ENCODE measurements around the gene F13A1. TPM values are rescaled to one million over a fixed set of nuclear protein-coding genes. Genes with fewer than 3 reads are reported as not detected.

The F13A1 gene
- total RNA-seq, 2 donors from 2014 or later = 8.5 to 305 TPM

DNA sequence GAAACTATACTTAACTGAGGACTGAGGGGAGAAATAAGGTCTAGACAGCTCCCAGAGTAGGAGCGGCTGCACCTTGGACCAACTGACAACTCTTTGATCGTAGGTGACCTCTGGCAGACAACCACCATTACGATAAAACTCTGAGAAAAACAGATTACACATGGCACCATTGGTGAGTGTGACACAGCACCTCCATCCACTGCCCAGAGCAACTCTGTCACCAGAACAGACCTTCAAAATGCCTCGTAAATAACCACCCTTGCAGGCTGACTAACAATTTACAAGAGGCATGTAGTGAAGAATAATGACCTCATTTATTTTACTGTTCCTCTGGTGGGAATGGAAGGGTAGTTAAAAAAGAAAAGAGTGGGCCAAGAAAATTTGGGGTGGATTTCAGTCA lies 64.2 kb downstream of the F13A1 start:
- Mint-ChIP-seq H3K27ac (no peak overlapping the region), H3K4me1 (no peaks in the 10 kb centered on the region), H3K4me3 (no peak overlapping the region), H3K36me3 (ENCODE audit: low read depth) (no peaks in the 10 kb centered on the region), H3K27me3 (peaks cover 18% of the 10 kb centered on the region)
- H3K9me3 ChIP-seq (ENCODE audit: control insufficient read depth, low read length, poor library complexity, severe bottlenecking) = no peaks in the 10 kb centered on the region
- ATAC-seq (no peak), DNase-seq (no peak)

DNA sequence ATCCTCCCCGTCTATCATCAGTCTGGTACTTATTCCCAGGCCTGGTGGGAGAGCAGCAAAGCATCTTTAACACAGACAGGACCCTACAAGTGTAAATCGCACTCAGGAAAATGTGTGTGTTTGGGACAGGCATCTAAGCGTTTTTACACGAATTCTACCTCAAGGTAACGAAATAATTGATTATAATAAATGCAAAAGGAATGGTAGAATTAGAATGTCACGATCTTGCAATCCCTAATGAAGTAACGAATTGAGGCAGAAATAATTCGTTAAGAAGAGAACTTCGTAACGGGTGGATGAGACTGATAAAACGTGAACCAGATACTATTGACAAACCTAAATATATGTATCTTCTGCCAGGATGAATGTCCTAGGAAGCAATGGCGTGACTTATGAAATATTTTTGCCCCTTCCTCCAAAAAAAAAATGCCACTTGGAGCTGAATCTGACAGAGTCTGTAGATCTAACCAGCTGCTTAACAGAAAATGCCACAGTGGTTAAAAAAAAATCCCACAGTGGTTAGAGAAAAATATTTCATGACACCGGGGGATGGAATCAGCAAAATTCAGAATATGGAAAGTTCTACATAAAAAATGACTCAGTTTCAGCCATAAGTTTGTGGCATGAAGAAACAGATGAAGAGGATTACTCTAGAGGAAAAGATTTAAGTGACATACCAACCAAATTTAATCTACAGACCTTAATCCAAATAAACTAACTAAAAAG lies 68.7 kb downstream of the F13A1 start:
- DNase-seq (no peak), ATAC-seq (no peak)
- H3K36me3 Mint-ChIP-seq (ENCODE audit: low read depth) = no peaks in the 10 kb centered on the region
- H3K9me3 ChIP-seq (ENCODE audit: control insufficient read depth, low read length, poor library complexity, severe bottlenecking) = no peaks in the 10 kb centered on the region
- H3K4me3 Mint-ChIP-seq = no peak overlapping the region
- peaks cover 56% of the 10 kb centered on the region for H3K27me3 Mint-ChIP-seq
- H3K4me1 Mint-ChIP-seq = no peaks in the 10 kb centered on the region
- no peak overlapping the region for H3K27ac Mint-ChIP-seq

DNA sequence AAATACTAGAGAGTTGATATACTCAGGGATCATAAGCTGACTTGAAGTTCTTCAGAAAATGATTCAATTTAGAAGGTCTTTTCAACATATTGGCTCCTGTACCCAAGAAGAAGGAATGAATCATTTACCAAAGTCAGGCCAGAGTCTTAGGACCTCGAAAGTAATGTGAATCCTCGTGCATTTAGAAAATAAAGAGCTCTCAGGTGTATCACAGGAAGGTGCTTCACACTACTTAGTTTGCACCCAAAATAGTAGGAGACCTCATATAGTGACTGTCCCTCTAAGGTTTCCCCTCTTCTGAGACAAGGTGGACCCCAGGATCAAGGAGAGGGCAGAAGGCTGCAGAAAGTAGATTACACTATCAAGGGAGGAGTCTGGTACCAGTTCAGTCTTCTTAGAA lies 71.8 kb downstream of the F13A1 start:
- DNase-seq (no peak), ATAC-seq (no peak)
- Mint-ChIP-seq H3K27me3 (peaks cover 71% of the 10 kb centered on the region), H3K4me1 (no peaks in the 10 kb centered on the region), H3K4me3 (no peak overlapping the region), H3K27ac (no peak overlapping the region), H3K36me3 (ENCODE audit: low read depth) (no peaks in the 10 kb centered on the region)
- H3K9me3 ChIP-seq (ENCODE audit: control insufficient read depth, low read length, poor library complexity, severe bottlenecking) = no peaks in the 10 kb centered on the region

DNA sequence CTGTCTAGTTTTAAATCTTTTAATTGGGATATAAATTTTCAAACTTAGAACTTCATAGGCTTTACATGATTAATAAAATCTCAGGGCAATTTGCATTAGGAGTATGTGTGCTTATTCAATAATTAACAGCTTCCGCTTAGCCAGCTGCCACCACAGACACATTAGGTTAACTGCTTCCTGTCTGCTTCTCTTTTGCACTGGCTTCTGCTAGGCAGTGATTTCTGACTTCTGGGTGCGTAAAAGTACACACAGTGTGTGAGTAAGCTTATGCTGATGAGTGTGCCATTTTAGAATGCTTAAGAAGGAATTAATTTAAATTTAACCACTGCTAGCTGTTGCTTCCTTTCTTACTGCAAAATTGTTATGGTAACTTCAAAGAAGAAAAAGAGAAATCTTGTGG lies 73.9 kb downstream of the F13A1 start:
- Mint-ChIP-seq H3K27ac (no peak overlapping the region), H3K27me3 (peaks cover 68% of the 10 kb centered on the region), H3K36me3 (ENCODE audit: low read depth) (no peaks in the 10 kb centered on the region), H3K4me1 (no peaks in the 10 kb centered on the region), H3K4me3 (no peak overlapping the region)
- H3K9me3 ChIP-seq (ENCODE audit: control insufficient read depth, low read length, poor library complexity, severe bottlenecking) = no peaks in the 10 kb centered on the region
- ATAC-seq = no peak
- no peak for DNase-seq

DNA sequence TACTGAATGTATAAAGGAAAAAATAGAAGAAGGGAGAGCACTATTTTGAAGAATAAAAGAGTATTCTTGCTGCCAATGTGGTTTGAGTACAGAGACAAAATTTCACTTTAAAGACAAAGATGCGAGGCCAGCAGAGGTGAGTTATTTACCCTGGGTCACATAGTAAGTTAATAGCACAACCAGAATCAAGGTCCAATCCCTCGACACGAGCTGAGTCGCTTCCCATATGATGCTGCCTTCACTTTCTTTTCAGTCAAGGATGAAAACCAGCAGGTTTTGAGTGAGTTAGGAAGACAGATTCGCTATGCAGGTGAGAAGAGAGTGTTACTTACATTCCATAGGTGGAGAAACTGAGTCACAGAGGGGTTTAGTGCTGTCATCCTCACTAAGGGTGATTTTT lies 75.8 kb downstream of the F13A1 start:
- no peaks in the 10 kb centered on the region for H3K4me1 Mint-ChIP-seq
- peaks cover 58% of the 10 kb centered on the region for H3K27me3 Mint-ChIP-seq
- H3K36me3 Mint-ChIP-seq (ENCODE audit: low read depth) = no peaks in the 10 kb centered on the region
- no peak overlapping the region for H3K27ac Mint-ChIP-seq
- no peak for DNase-seq
- ATAC-seq = no peak
- H3K9me3 ChIP-seq (ENCODE audit: control insufficient read depth, low read length, poor library complexity, severe bottlenecking) = no peaks in the 10 kb centered on the region
- H3K4me3 Mint-ChIP-seq = no peak overlapping the region

DNA sequence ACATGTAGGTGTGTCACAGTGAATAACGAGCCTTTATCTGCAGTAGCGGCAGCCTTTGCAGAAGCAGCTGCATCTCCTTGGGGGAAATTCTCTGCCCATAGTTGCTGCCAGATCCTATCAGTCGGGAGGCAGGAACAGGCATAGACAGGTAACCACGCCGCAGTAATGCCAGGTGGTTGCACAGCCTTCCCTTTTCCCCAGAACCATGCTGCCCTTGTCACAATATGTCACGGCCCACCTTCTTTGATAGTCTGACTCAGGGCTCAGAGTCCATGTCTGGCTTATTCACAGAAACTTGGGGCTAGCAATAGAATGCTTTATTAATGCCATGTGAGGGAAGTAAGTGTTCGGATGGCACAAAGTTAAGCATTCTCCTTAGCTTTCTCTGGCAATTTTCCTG lies 76.6 kb downstream of the F13A1 start:
- Mint-ChIP-seq H3K4me1 (no peaks in the 10 kb centered on the region), H3K27ac (no peak overlapping the region), H3K36me3 (ENCODE audit: low read depth) (no peaks in the 10 kb centered on the region), H3K27me3 (peaks cover 53% of the 10 kb centered on the region), H3K4me3 (no peak overlapping the region)
- H3K9me3 ChIP-seq (ENCODE audit: control insufficient read depth, low read length, poor library complexity, severe bottlenecking) = no peaks in the 10 kb centered on the region
- DNase-seq = no peak
- no peak for ATAC-seq

DNA sequence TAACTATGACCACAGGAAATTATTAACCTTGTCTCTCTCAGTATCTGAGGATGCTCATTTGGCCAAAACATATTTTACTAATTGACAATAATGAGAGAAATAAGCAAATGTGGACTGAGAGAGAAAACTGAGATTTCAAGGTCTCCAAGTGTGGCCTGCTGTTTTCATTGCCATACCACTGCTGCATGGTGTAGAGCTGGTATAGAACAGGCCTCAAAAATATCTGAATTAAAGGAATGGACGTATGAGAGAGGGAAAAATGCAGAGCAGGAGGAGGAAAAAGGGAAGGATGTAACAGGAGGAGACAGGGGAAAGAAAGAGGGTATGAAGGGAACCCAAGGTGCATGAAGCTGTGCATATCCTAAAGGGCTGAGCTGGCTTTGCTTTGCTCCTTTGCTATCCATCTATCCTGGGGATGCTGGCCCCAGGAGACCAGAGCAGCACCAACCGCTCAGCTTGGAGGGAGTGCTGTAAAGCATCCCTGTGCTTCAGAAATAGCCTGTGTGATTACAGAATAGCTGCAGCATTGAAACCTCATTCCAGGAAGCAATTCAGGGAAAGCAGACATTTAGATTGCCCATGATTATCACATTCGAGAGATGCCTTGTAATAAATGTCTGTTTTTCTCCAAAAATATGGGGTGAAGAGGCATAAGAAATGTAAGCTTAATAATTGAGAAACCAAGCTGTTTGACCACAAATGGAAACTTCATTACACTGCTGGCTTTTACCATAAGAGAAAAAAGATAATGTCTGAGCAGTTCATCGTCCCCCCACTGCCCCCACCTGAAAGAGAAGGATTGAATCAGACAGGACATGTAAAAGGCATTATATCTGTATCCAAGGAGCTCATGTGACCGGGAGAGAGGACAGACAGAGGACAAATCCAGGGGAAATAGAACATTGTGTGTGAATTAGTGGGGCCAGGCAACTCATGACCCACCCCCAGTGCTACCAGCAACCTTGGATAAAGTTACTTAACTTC lies 80.6 kb downstream of the F13A1 start:
- Mint-ChIP-seq H3K27me3 (peaks cover 36% of the 10 kb centered on the region), H3K4me1 (no peaks in the 10 kb centered on the region), H3K4me3 (no peak overlapping the region), H3K27ac (no peak overlapping the region), H3K36me3 (ENCODE audit: low read depth) (no peaks in the 10 kb centered on the region)
- DNase-seq = no peak
- ATAC-seq = no peak
- H3K9me3 ChIP-seq (ENCODE audit: control insufficient read depth, low read length, poor library complexity, severe bottlenecking) = no peaks in the 10 kb centered on the region

DNA sequence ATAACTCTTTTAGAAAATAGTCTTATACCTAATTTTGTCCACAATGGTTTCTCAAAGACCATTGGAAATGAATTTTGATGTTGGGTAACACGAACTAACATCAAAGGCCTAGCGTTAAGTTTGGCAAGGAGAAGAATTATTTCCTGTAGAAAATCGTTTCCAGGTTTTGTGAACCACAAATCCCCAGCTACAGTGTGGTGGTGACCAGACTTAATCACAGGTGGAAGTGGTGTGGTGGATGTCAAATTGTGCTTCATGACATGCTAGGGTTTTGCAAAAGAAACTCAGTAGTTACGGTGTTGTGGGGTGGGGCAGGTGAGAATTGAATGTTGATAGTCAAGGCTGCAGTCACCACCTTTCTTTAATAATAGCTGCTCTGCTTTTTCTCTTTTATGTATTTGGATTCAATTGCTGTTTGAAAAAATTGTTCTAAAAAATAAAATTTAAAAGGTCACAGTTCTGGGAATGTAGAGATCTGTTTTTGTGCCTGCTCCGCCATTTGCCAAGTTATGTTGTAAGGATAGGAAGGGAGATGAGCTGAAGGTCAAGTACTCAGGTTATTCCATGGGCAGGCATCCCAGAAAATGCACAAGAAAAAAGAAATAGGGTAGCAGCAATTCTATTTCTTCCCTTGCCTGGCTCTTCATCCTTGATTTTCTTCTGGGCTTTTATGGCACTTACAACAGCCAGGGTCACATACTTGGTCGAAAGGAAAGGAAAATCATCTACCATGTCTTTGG lies 83.6 kb downstream of the F13A1 start:
- Mint-ChIP-seq H3K4me1 (no peaks in the 10 kb centered on the region), H3K4me3 (no peak overlapping the region), H3K27me3 (peaks cover 33% of the 10 kb centered on the region), H3K27ac (no peak overlapping the region), H3K36me3 (ENCODE audit: low read depth) (no peaks in the 10 kb centered on the region)
- no peak for ATAC-seq
- DNase-seq = no peak
- no peaks in the 10 kb centered on the region for H3K9me3 ChIP-seq (ENCODE audit: control insufficient read depth, low read length, poor library complexity, severe bottlenecking)

DNA sequence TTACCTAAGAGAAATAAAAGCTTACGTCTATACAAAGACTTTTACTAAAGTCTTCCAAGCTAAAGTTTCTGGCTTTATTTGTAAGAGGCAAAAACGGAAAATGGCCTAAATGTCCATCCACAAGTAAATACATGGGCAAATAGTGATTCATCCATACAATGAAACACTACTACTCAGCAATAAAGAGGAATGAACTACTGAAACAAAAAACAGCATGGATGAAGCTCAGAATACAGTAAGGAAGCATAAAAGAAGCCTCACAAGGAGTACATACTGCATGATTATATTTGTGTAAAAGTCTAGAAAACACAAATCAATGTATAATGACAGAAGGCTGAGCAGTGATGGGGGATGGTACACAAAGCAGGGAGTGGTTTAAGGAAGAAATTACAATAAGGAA lies 84.7 kb downstream of the F13A1 start:
- Mint-ChIP-seq H3K4me1 (no peaks in the 10 kb centered on the region), H3K27me3 (peaks cover 39% of the 10 kb centered on the region)
- ATAC-seq = no peak

DNA sequence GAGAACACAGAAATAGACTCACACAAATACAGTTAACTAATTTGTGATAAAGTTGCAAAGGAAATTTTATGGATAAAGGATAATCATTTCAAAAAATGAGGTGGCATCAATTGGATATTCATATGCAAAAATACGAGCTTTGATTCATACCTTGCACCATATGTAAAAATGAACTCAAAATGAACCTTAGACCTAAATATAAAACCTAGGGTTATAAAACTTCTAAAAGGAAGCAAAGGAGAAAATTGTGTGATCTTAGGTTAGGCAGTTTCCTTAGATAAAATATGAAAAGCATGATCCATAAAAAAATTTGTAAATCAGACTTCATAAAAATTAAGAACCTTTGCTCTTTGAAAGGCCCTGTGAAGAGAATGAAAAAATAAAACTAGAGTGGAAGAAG lies 85.5 kb downstream of the F13A1 start:
- Mint-ChIP-seq H3K4me1 (no peaks in the 10 kb centered on the region), H3K4me3 (no peak overlapping the region), H3K36me3 (ENCODE audit: low read depth) (no peaks in the 10 kb centered on the region), H3K27me3 (peaks cover 42% of the 10 kb centered on the region), H3K27ac (no peak overlapping the region)
- DNase-seq (no peak), ATAC-seq (no peak)
- H3K9me3 ChIP-seq (ENCODE audit: control insufficient read depth, low read length, poor library complexity, severe bottlenecking) = no peaks in the 10 kb centered on the region

More for the DNA sequence above, 84.7 kb downstream of the F13A1 start:
- Mint-ChIP-seq H3K36me3 (ENCODE audit: low read depth) (no peaks in the 10 kb centered on the region), H3K27ac (no peak overlapping the region), H3K4me3 (no peak overlapping the region)
- DNase-seq = no peak
- no peaks in the 10 kb centered on the region for H3K9me3 ChIP-seq (ENCODE audit: control insufficient read depth, low read length, poor library complexity, severe bottlenecking)

DNA sequence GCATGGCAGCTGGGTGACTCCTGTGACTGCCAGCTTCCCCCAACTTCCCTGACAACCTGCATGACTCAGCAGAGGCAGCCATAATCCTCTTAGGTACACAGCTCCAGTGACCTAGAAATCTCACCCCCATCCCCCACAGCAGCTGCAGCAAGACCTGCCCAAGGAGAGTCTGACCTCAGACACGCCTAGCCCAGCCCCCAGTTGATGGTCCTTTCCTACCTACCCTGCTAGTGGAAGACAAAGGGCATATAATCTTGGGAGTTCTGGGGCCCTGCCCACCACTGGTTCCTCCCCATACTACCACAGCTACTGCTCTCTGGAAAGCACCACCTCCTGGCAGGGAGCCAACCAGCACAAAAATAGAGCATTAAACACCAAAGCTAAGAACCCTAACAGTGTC lies 90.2 kb downstream of the F13A1 start:
- H3K27ac Mint-ChIP-seq = no peak overlapping the region
- no peaks in the 10 kb centered on the region for H3K4me1 Mint-ChIP-seq
- no peak for ATAC-seq
- H3K9me3 ChIP-seq (ENCODE audit: control insufficient read depth, low read length, poor library complexity, severe bottlenecking) = no peaks in the 10 kb centered on the region
- no peaks in the 10 kb centered on the region for H3K36me3 Mint-ChIP-seq (ENCODE audit: low read depth)
- DNase-seq = no peak
- peaks cover 65% of the 10 kb centered on the region for H3K27me3 Mint-ChIP-seq
- H3K4me3 Mint-ChIP-seq = no peak overlapping the region

DNA sequence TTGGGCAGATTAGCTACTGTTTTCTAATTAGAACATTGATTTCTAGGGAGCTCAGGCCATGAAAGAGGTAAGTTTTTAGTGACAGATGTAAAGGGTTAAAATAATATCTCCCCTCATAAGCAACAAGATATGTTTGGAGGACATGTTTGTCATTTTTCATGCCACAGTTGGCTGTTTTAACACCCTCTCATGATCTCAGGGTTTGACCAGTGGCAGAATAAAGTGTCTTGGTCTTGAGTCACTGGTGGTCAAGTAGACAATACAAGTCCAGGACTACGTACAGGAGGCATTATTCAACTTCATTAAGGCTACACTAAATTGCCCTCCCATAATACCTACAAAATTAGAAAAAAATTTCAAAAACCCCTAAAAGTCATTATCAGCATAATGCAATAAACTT lies 92.6 kb downstream of the F13A1 start:
- no peaks in the 10 kb centered on the region for H3K9me3 ChIP-seq (ENCODE audit: control insufficient read depth, low read length, poor library complexity, severe bottlenecking)
- peaks cover 2% of the 10 kb centered on the region for H3K36me3 Mint-ChIP-seq (ENCODE audit: low read depth)
- no peak overlapping the region for H3K4me3 Mint-ChIP-seq
- no peak for DNase-seq
- H3K4me1 Mint-ChIP-seq = no peaks in the 10 kb centered on the region
- no peak for ATAC-seq
- peaks cover 68% of the 10 kb centered on the region for H3K27me3 Mint-ChIP-seq
- H3K27ac Mint-ChIP-seq = no peak overlapping the region

DNA sequence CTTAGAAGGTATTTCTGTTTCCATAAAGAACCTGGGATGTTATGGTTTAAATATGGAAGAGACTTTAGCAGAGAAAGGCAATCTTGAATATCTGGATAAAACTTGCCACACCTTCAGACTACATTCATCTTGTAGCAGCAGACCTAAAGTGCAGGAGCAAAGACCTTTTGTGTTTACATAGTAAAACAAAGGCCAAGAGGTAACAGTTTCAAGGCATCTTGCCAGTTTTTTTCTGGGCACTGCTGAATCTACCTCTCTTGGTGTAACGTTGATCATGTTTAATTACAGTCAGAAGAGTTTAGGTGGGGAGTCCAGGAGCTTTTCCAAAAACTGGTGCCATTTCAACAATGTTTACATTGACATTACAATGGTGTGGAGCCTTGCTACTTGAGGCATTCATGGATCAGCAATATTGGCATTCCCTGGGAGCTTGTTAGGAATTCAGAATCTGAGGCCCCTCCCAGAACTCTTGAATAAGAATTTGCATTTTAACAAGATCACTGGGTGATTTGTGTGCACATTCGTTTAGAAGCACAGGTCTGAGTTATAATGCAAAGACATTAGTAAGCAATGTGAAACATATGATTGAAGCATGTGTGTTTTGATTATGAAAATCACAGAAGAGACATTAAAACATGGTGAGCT lies 94.5 kb downstream of the F13A1 start:
- Mint-ChIP-seq H3K36me3 (ENCODE audit: low read depth) (peaks cover 2% of the 10 kb centered on the region), H3K4me3 (no peak overlapping the region), H3K4me1 (no peaks in the 10 kb centered on the region), H3K27me3 (peaks cover 60% of the 10 kb centered on the region), H3K27ac (no peak overlapping the region)
- H3K9me3 ChIP-seq (ENCODE audit: control insufficient read depth, low read length, poor library complexity, severe bottlenecking) = no peaks in the 10 kb centered on the region
- DNase-seq = no peak
- no peak for ATAC-seq

Data from T-helper 17 cell (primary cell).